Uterus (tissue), 4 donors: Measurements from ENCODE around the gene OGG1. TPM values are rescaled to one million over a fixed set of nuclear protein-coding genes. Genes with fewer than 3 reads are reported as not detected.

Experiments used
- DNase-seq, 2 donors: peaks; one replicate each; pipeline ENCODE4 v3.0.0-alpha.2; 2019 to 2020
- H3K27ac ChIP-seq, 2 donors: fragments of 200-600 bp; sonication (generic); 1 replicate in 1 of 2; 2 replicates in 1 of 2; pipeline ENCODE4 v1.5.1; 2016 to 2018
- H3K27me3 ChIP-seq, 2 donors: fragments of 200-600 bp; sonication (generic); one replicate each; pipeline ENCODE4 v1.5.1; 2018 to 2019; ENCODE audit warnings: control low read depth in 1 of 2
- H3K36me3 ChIP-seq, 2 donors: fragments of 200-600 bp; sonication (generic); one replicate each; pipeline ENCODE4 v1.5.1; 2019; ENCODE audit warnings: control low read depth in 1 of 2
- H3K4me1 ChIP-seq, 2 donors: fragments of 200-600 bp; sonication (generic); one replicate each; pipeline ENCODE4 v1.5.1; 2018 to 2019; ENCODE audit warnings: control low read depth in 1 of 2
- H3K4me3 ChIP-seq, 2 donors: fragments of 200-600 bp; sonication (generic); 1 replicate in 1 of 2; 2 replicates in 1 of 2; pipeline ENCODE4 v1.5.1; 2018 to 2019; ENCODE audit warnings: mild to moderate bottlenecking in 1 of 2
- H3K9me3 ChIP-seq, 2 donors: fragments of 200-600 bp; sonication (generic); one replicate each; pipeline ENCODE4 v1.5.1; 2019; ENCODE audit warnings: control low read depth in 1 of 2
- POLR2A ChIP-seq, 2 donors: fragments of 450-650 bp; IDR thresholded peaks; one replicate each; pipeline ENCODE4 v1.6.1; 2016; ENCODE audit warnings: antibody characterized with exemption in 2 of 2, mild to moderate bottlenecking in 1 of 2, moderate library complexity in 1 of 2
- intact Hi-C: fragments of 100-400 bp; cut with DNase I; formaldehyde crosslinking; loops from one replicate; pipeline ENCODE4 v1.15.1; 2023; ENCODE audit warnings: low total_unique reads
- total RNA-seq, 4 donors: library from RNA; depleted of rRNA in 3 of 4; stranded (reverse); fragments of >200 nt in 3 of 4; gene quantifications; one replicate each; pipeline versions ENCODE4 v1.1.0 to v1.2.4, GENCODE V29; 2014 to 2023
- TF ChIP-seq, protein P1 (sequence below), 4 experiments: fragments of 200-600 bp in 2 of 4; fragments of 450-650 bp in 2 of 4; sonication (generic) in 2 of 4; IDR thresholded peaks; one replicate each; pipeline ENCODE4 v1.5.1; 2016 to 2019; ENCODE audit warnings: antibody characterized with exemption in 4 of 4, mild to moderate bottlenecking in 2 of 4, moderate library complexity in 1 of 4
- donor health status: DM: yes; HTN: yes; CAD: no.

Gene OGG1
- total RNA-seq, 4 donors from 2014 or later, result 29.8 to 60.7 (median 44.2) TPM

DNA sequence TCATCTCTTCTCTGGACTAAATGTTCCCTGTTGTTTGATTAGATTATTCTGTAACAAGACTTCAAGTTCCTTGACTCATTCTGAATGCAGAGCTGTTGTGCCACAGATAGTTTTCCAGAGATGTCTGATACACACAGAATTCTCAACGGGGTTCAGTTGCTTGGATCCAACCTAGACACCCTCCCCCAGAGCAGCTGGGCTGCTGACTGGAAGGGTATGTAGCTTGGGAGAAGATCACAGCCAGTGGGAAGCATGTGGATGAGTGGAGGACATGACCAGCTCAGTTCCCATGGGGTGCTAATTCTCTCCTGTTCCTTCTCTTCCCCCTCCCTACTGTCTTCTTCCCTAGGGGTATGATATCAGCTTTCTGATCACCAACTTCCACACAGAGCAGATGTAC, 53.7 kb downstream of the OGG1 start:
- Histone ChIP-seq H3K4me3 (no peak overlapping the region), H3K36me3 (no peaks in the 10 kb centered on the region), H3K4me1 (no peaks in the 10 kb centered on the region), H3K27me3 (no peaks in the 10 kb centered on the region), H3K27ac (no peak overlapping the region), H3K9me3 (no peaks in the 10 kb centered on the region)
- no peak for TF ChIP-seq POLR2A (IDR thresholded peaks at IDR 0.05)
- TF ChIP-seq, protein P1, sequence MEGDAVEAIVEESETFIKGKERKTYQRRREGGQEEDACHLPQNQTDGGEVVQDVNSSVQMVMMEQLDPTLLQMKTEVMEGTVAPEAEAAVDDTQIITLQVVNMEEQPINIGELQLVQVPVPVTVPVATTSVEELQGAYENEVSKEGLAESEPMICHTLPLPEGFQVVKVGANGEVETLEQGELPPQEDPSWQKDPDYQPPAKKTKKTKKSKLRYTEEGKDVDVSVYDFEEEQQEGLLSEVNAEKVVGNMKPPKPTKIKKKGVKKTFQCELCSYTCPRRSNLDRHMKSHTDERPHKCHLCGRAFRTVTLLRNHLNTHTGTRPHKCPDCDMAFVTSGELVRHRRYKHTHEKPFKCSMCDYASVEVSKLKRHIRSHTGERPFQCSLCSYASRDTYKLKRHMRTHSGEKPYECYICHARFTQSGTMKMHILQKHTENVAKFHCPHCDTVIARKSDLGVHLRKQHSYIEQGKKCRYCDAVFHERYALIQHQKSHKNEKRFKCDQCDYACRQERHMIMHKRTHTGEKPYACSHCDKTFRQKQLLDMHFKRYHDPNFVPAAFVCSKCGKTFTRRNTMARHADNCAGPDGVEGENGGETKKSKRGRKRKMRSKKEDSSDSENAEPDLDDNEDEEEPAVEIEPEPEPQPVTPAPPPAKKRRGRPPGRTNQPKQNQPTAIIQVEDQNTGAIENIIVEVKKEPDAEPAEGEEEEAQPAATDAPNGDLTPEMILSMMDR (IDR thresholded peaks at IDR 0.05), result no peak
- no peak for DNase-seq
- intact Hi-C loops, result no loop called here

DNA sequence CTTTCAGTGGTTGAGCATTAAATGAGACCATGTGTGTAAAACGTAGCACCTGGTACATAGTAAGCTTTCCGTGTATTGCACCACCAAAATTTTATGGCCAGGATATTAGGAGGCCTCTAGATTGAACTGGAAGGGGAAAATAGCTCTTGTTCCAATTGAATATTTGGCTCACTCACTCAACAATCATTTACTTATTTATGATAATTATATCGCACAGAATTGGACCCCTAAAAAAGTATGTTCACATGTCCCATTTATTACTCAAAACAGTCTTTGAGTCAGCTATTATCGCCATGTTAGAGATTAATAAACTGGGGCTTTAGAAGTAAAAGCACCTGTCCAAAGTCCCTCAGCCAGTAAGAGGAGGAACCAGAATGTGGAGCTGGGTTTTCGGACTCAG, 55.2 kb downstream of the OGG1 start:
- intact Hi-C loops, result no loop called here
- Histone ChIP-seq H3K9me3 (no peaks in the 10 kb centered on the region), H3K36me3 (no peaks in the 10 kb centered on the region), H3K4me3 (no peak overlapping the region), H3K27me3 (no peaks in the 10 kb centered on the region), H3K4me1 (no peaks in the 10 kb centered on the region), H3K27ac (no peak overlapping the region)
- DNase-seq, result no peak
- TF ChIP-seq, protein P1 (IDR thresholded peaks at IDR 0.05), result no peak
- no peak for TF ChIP-seq POLR2A (IDR thresholded peaks at IDR 0.05)

DNA sequence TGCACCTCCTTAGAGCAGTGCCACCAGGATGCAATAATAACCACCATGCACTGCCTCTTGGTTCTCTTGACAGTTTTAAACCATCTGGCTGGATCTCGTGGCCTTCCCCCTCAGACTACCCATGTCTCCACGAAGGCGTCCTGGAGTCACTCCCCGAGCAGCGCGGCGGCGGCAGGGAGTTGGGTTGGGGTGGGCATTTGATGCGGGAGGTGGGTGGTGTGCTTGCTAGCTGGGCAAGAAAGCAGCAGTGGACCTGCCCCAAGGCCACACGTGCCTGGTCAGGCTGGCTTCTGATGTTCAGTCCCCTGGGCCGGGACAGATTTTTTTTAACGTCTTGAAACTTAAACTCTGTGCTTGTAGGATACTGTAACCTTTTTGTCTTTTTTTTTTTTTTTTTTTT, 56.4 kb downstream of the OGG1 start:
- no peaks in the 10 kb centered on the region for H3K36me3 ChIP-seq
- H3K4me1 ChIP-seq, result peaks cover 0 to 4% of the 10 kb centered on the region in 2 donors
- H3K27ac ChIP-seq, result no peak overlapping the region
- no peaks in the 10 kb centered on the region for H3K27me3 ChIP-seq
- DNase-seq, result no peak
- TF ChIP-seq POLR2A (IDR thresholded peaks at IDR 0.05), result no peak
- TF ChIP-seq, protein P1 (IDR thresholded peaks at IDR 0.05), result no peak
- no peak overlapping the region for H3K4me3 ChIP-seq
- intact Hi-C loops, result no loop called here
- H3K9me3 ChIP-seq, result no peaks in the 10 kb centered on the region

Other genes starting within 250 kb of the OGG1 start
- gene LHFPL4, start 196.1 kb upstream of the OGG1 start, total RNA-seq, result under 1 TPM in 1 of 4 donors, not detected in 3; 0.14 TPM
- gene MTMR14, start 100.4 kb upstream of the OGG1 start, total RNA-seq, result 10 to 100 TPM; 11.8 to 32.4 (median 22.2) TPM
- gene CPNE9, start 46.1 kb upstream of the OGG1 start, total RNA-seq, result not detected
- gene BRPF1, start 18.2 kb upstream of the OGG1 start, total RNA-seq, result 10 to 100 TPM; 10.8 to 36.0 (median 16.7) TPM
- gene CAMK1, start 20.0 kb downstream of the OGG1 start, total RNA-seq, result 10 to 100 TPM; 19.1 to 63.0 (median 56.7) TPM
- gene TADA3, start 42.5 kb downstream of the OGG1 start, total RNA-seq, result 10 to 100 TPM; 35.9 to 65.4 (median 55.3) TPM
- 100 to 1,000 TPM in 3 of 4 donors, 10 to 100 TPM in 1; 44.7 to 176 (median 142) TPM for gene ARPC4, start 43.1 kb downstream of the OGG1 start, total RNA-seq
- 100 to 1,000 TPM in 1 of 4 donors, 10 to 100 TPM in 3; 67.1 to 349 (median 83.7) TPM for gene TTLL3, start 60.3 kb downstream of the OGG1 start, total RNA-seq
- 10 to 100 TPM in 3 of 4 donors, 1 to 10 TPM in 1; 9.7 to 35.8 (median 26.9) TPM for gene RPUSD3, start 94.1 kb downstream of the OGG1 start, total RNA-seq
- 1 to 10 TPM in 1 of 4 donors, under 1 TPM in 1, not detected in 2; 0.26 to 1.1 TPM for gene CIDEC, start 130.3 kb downstream of the OGG1 start, total RNA-seq
- 10 to 100 TPM; 22.0 to 80.6 (median 35.8) TPM for gene JAGN1, start 140.7 kb downstream of the OGG1 start, total RNA-seq
- 10 to 100 TPM in 1 of 4 donors, 1 to 10 TPM in 2, under 1 TPM in 1; 0.26 to 10.7 (median 5.0) TPM for gene IL17RE, start 152.9 kb downstream of the OGG1 start, total RNA-seq
- gene IL17RC, start 167.1 kb downstream of the OGG1 start, total RNA-seq, result 10 to 100 TPM in 3 of 4 donors, 1 to 10 TPM in 1; 9.7 to 63.7 (median 33.9) TPM
- 10 to 100 TPM; 20.4 to 38.8 (median 29.1) TPM for gene CRELD1, start 183.9 kb downstream of the OGG1 start, total RNA-seq
- 1 to 10 TPM in 3 of 4 donors, under 1 TPM in 1; 0.51 to 8.2 (median 2.2) TPM for gene PRRT3, start 202.5 kb downstream of the OGG1 start, total RNA-seq
- 100 to 1,000 TPM in 1 of 4 donors, 10 to 100 TPM in 2, 1 to 10 TPM in 1; 9.1 to 162 (median 44.0) TPM for gene EMC3, start 236.9 kb downstream of the OGG1 start, total RNA-seq